ENCODE data around the gene RALGPS2. TPM values are rescaled to one million over a fixed set of nuclear protein-coding genes. Genes with fewer than 3 reads are reported as not detected.

RALGPS2 gene
- total and polyA plus RNA-seq, 2 of the 13 experiments (the other 11 are each of a cell fraction or from before 2014, with no cell fraction given): 15.6 to 36.0 TPM

DNA sequence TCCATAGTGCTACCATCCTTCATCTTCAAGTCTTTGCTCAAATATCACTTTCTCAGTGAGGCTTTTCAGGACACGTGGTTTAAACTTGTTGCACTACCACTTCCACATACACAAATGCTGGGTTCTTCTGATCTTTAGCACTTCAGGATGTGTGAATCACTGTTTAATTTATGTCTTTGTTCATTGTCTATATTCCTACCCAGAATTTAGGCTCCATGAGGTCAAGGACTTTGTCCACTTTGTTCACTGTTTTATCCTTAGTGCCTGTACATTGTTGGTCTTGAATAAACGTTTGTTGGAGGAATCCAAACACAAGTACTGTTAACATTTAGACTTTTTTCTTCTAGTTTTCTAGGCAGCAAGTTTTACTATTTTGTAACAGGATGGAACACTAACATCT lies 42.6 kb upstream of the RALGPS2 start (continued):
- TF ChIP-seq AHDC1 (CRISPR knock-in tag; IDR thresholded peaks at IDR 0.05; ENCODE audit: borderline replicate concordance) (peak; percentile 97), NR2F2 (IDR thresholded peaks at IDR 0.05; ENCODE audit: borderline replicate concordance, low read depth) (peak; percentile 95), HDAC2 (CRISPR knock-in tag; IDR thresholded peaks at IDR 0.05) (peak; percentile 90), ONECUT2 (CRISPR knock-in tag; IDR thresholded peaks at IDR 0.05) (no peak), EZH2 (conservative IDR thresholded peaks at IDR 0.05; ENCODE audit: low read depth, low read length) (no peak), SMC3 (IDR thresholded peaks at IDR 0.05; ENCODE audit: low read length) (no peak; the same call in 1 of the 2 replicates), ZSCAN21 (CRISPR knock-in tag; IDR thresholded peaks at IDR 0.05; ENCODE audit: borderline replicate concordance) (no peak), ZNF781 (CRISPR knock-in tag; IDR thresholded peaks at IDR 0.05; ENCODE audit: borderline replicate concordance, not compliant biosample characterization) (no peak), ZNF639 (CRISPR knock-in tag; conservative IDR thresholded peaks at IDR 0.05) (no peak), ZNF225 (CRISPR knock-in tag; IDR thresholded peaks at IDR 0.05) (no peak), HNF4G (IDR thresholded peaks at IDR 0.05; ENCODE audit: borderline replicate concordance, low read depth, low read length) (peak; percentile 31; the same call in 1 of the 2 replicates), HNF4G (CRISPR knock-in tag; IDR thresholded peaks at IDR 0.05; ENCODE audit: borderline replicate concordance, low read depth) (peak; percentile 38; the same call in 1 of the 2 replicates), KAT2B (IDR thresholded peaks at IDR 0.05; ENCODE audit: borderline replicate concordance, low read depth, low read length) (no peak), TOE1 (CRISPR knock-in tag; IDR thresholded peaks at IDR 0.05) (no peak), ZNF543 (CRISPR knock-in tag; IDR thresholded peaks at IDR 0.05) (no peak), ZFAT (CRISPR knock-in tag; conservative IDR thresholded peaks at IDR 0.05) (no peak), ZNF773 (CRISPR knock-in tag; IDR thresholded peaks at IDR 0.05; ENCODE audit: borderline replicate concordance) (no peak), KAT8 (CRISPR knock-in tag; IDR thresholded peaks at IDR 0.05) (0 out of 2 replicates have a peak, but pooled peaks have one; percentile 39), ARNT2 (CRISPR knock-in tag; IDR thresholded peaks at IDR 0.05; ENCODE audit: low read depth) (no peak)
- TF ChIP-seq, protein P1, sequence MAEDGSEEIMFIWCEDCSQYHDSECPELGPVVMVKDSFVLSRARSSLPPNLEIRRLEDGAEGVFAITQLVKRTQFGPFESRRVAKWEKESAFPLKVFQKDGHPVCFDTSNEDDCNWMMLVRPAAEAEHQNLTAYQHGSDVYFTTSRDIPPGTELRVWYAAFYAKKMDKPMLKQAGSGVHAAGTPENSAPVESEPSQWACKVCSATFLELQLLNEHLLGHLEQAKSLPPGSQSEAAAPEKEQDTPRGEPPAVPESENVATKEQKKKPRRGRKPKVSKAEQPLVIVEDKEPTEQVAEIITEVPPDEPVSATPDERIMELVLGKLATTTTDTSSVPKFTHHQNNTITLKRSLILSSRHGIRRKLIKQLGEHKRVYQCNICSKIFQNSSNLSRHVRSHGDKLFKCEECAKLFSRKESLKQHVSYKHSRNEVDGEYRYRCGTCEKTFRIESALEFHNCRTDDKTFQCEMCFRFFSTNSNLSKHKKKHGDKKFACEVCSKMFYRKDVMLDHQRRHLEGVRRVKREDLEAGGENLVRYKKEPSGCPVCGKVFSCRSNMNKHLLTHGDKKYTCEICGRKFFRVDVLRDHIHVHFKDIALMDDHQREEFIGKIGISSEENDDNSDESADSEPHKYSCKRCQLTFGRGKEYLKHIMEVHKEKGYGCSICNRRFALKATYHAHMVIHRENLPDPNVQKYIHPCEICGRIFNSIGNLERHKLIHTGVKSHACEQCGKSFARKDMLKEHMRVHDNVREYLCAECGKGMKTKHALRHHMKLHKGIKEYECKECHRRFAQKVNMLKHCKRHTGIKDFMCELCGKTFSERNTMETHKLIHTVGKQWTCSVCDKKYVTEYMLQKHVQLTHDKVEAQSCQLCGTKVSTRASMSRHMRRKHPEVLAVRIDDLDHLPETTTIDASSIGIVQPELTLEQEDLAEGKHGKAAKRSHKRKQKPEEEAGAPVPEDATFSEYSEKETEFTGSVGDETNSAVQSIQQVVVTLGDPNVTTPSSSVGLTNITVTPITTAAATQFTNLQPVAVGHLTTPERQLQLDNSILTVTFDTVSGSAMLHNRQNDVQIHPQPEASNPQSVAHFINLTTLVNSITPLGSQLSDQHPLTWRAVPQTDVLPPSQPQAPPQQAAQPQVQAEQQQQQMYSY (CRISPR knock-in tag; IDR thresholded peaks at IDR 0.05): no peak
- TF ChIP-seq, protein P2, sequence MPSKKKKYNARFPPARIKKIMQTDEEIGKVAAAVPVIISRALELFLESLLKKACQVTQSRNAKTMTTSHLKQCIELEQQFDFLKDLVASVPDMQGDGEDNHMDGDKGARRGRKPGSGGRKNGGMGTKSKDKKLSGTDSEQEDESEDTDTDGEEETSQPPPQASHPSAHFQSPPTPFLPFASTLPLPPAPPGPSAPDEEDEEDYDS (CRISPR knock-in tag; IDR thresholded peaks at IDR 0.05): peak; percentile 33; the same call in 1 of the 2 replicates

All from HepG2 (cell line).